Upper lobe of right lung (tissue), 1 donor: ENCODE measurements around the gene SEC24B. TPM values are rescaled to one million over a fixed set of nuclear protein-coding genes. Genes with fewer than 3 reads are reported as not detected.
A peak's percentile ranks its signal among the peaks of the same experiment; 100 is the strongest.
"Not testable (repeated sequence)": the region's sequence is repeated elsewhere in the genome, so short reads cannot be mapped to it uniquely, and the experiment has no call there.

Experiments
- ATAC-seq: fragments of 200-7000 bp; cut with Tn5 transposase; one replicate; pipeline ENCODE4 v1.9.1; 2020; ENCODE audit warnings: mild to moderate bottlenecking, moderate library complexity
- DNase-seq: peaks from one replicate; pipeline ENCODE4 v3.0.0-alpha.2; 2020
- H3K27ac ChIP-seq: fragments of 200-600 bp; one replicate; pipeline ENCODE4 v1.8.0; 2022
- H3K27me3 ChIP-seq: fragments of 200-600 bp; one replicate; pipeline ENCODE4 v1.8.0; 2022; ENCODE audit warnings: mild to moderate bottlenecking
- H3K36me3 ChIP-seq: fragments of 200-600 bp; one replicate; pipeline ENCODE4 v1.8.0; 2022
- H3K4me1 ChIP-seq: fragments of 200-600 bp; one replicate; pipeline ENCODE4 v1.8.0; 2022
- H3K4me3 ChIP-seq: fragments of 200-600 bp; one replicate; pipeline ENCODE4 v1.8.0; 2022; ENCODE audit warnings: mild to moderate bottlenecking
- H3K9me3 ChIP-seq: fragments of 200-600 bp; one replicate; pipeline ENCODE4 v1.8.0; 2022
- intact Hi-C: fragments of 100-400 bp; cut with DNase I; formaldehyde crosslinking; loops from one replicate; pipeline ENCODE4 v1.11.0; 2022
- total RNA-seq: library from RNA; stranded (reverse); fragmentation: NEBNext Ultra II Directional; extraction: Animal tissue kit (Norgen Biotek cat#: 25700); gene quantifications from one replicate; pipeline ENCODE4 v1.2.1, GENCODE V29; 2021
- TF ChIP-seq, protein P1 (sequence below): fragments of 200-600 bp; IDR thresholded peaks from one replicate; pipeline ENCODE4 v1.8.0; 2022; ENCODE audit warnings: antibody characterized with exemption
- donor health status: DM: no; HTN: yes; CAD: no; lungs with severe emphysema.

SEC24B gene
- total RNA-seq, 1 donor from 2014 or later, result 34.6 TPM

DNA sequence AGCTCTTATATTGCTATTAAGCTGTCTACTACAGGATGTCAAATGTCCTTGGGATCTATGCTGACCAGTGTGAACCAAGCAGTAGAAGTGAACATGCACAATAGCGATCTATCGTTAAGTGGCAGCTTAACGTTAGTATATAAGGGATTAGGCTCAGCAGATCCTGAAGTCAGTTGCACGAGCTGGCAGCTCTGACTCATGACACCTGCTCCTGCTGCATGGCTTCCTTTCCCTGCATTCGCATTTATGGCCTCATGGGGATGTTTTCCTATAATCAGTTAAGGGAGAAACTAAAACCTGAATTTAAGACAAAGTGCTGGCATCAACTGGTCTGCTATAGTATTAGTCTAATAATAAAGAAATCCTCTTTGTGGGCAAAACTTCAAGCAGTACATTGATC is 113.8 kb downstream of the SEC24B start:
- H3K36me3 ChIP-seq, result peaks cover 12% of the 10 kb centered on the region
- no peak overlapping the region for H3K27ac ChIP-seq
- H3K27me3 ChIP-seq, result no peaks in the 10 kb centered on the region
- no peaks in the 10 kb centered on the region for H3K9me3 ChIP-seq
- no peaks in the 10 kb centered on the region for H3K4me1 ChIP-seq
- H3K4me3 ChIP-seq, result no peak overlapping the region
- intact Hi-C loops, result no loop called here
- no peak for ATAC-seq
- DNase-seq, result no peak
- TF ChIP-seq, protein P1, sequence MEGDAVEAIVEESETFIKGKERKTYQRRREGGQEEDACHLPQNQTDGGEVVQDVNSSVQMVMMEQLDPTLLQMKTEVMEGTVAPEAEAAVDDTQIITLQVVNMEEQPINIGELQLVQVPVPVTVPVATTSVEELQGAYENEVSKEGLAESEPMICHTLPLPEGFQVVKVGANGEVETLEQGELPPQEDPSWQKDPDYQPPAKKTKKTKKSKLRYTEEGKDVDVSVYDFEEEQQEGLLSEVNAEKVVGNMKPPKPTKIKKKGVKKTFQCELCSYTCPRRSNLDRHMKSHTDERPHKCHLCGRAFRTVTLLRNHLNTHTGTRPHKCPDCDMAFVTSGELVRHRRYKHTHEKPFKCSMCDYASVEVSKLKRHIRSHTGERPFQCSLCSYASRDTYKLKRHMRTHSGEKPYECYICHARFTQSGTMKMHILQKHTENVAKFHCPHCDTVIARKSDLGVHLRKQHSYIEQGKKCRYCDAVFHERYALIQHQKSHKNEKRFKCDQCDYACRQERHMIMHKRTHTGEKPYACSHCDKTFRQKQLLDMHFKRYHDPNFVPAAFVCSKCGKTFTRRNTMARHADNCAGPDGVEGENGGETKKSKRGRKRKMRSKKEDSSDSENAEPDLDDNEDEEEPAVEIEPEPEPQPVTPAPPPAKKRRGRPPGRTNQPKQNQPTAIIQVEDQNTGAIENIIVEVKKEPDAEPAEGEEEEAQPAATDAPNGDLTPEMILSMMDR, result no peak

DNA sequence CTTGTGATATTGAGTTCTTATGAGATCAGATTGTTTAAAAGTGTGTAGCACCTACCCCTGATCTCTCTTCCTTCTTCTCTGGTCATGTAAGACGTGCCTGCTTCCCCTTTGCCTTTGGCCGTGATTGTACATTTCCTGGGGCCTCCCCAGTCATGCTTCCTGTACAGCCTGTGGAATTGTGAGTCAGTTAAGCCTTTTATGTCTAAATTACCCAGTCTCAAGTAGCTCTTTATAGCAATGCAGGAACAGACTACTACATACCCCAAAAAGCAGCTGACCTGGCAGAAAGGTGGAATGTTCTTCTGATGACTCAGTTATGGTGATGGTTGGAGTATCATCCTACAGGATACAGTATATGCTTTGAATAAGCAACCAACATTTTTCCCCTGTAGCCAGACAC is 115.0 kb downstream of the SEC24B start:
- Histone ChIP-seq H3K27me3 (no peaks in the 10 kb centered on the region), H3K9me3 (no peaks in the 10 kb centered on the region), H3K4me1 (no peaks in the 10 kb centered on the region), H3K27ac (no peak overlapping the region), H3K4me3 (no peak overlapping the region), H3K36me3 (peaks cover 6% of the 10 kb centered on the region)
- ATAC-seq, result peak; percentile 91
- no peak for DNase-seq
- intact Hi-C loops, result no loop called here
- TF ChIP-seq, protein P1, result no peak

DNA sequence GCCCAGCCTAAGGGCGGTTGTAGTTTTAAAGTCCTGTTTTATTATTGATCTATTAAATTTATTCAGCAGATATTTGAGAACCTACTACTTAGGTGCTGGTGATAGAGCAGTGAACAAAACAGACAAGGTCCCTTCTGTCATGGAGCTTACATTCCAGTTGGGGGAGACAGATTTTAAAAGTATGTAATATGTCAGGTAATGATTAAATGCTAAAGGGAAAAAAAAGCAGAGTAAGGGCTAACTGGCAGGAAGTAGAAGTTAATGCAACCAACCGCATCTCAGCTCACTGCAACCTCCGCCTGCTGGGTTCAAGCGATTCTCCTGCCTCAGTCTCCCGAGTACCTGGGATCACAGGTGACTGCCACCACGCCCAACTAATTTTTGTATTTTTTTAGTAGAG is 118.6 kb downstream of the SEC24B start:
- intact Hi-C loops, result no loop called here
- TF ChIP-seq, protein P1, result no peak
- H3K4me3 ChIP-seq, result no peak overlapping the region
- no peak overlapping the region for H3K27ac ChIP-seq
- no peaks in the 10 kb centered on the region for H3K27me3 ChIP-seq
- H3K4me1 ChIP-seq, result no peaks in the 10 kb centered on the region
- H3K9me3 ChIP-seq, result no peaks in the 10 kb centered on the region
- DNase-seq, result no peak
- no peak for ATAC-seq
- H3K36me3 ChIP-seq, result no peaks in the 10 kb centered on the region

DNA sequence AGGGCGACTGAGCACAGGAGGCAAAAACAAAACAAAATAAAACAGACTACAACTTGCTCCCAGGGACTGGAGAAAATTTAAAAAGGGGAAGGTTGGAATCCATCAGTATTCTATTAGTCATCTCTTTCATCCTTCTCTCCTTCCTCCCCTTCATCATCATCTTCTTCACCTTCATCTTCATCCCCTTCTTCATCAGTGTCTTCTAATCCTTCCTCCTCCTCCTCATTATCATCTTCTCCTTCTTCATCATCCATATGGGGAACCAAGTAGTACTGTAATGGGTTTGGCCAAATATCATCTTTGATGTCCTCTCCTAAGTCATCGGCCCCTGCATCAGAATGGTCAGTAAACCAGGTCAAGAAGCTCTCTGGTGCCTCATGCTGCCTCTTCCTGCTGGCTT is 119.5 kb downstream of the SEC24B start:
- intact Hi-C loops, result no loop called here
- ATAC-seq (no peak), DNase-seq (no peak)
- H3K9me3 ChIP-seq, result no peaks in the 10 kb centered on the region
- no peak overlapping the region for H3K4me3 ChIP-seq
- TF ChIP-seq, protein P1, result no peak
- H3K4me1 ChIP-seq, result no peaks in the 10 kb centered on the region
- H3K27me3 ChIP-seq, result no peaks in the 10 kb centered on the region
- H3K27ac ChIP-seq, result no peak overlapping the region
- no peaks in the 10 kb centered on the region for H3K36me3 ChIP-seq

DNA sequence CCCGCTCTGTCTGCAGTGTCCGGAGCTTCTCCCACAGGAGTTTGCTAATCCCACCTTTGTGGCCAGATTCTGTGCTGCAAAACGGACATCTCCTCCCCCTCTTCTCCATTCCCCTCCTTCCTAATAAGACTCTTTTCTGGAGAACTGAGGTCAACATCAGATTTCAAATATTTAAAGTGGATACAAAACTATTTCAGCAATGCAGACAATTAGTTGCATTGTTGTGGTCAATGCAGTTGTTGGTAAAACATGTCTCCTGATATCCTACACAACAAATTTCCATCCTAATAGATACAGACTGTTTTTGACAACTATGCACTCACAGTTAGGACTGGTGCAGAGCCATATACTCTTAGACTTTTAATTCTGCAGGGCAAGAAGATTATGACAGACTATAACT is 121.4 kb downstream of the SEC24B start:
- intact Hi-C loops, result no loop called here
- Histone ChIP-seq H3K36me3 (no peaks in the 10 kb centered on the region), H3K27ac (no peak overlapping the region), H3K27me3 (no peaks in the 10 kb centered on the region), H3K4me1 (no peaks in the 10 kb centered on the region), H3K4me3 (no peak overlapping the region), H3K9me3 (no peaks in the 10 kb centered on the region)
- TF ChIP-seq, protein P1, result no peak
- ATAC-seq (no peak), DNase-seq (no peak)

DNA sequence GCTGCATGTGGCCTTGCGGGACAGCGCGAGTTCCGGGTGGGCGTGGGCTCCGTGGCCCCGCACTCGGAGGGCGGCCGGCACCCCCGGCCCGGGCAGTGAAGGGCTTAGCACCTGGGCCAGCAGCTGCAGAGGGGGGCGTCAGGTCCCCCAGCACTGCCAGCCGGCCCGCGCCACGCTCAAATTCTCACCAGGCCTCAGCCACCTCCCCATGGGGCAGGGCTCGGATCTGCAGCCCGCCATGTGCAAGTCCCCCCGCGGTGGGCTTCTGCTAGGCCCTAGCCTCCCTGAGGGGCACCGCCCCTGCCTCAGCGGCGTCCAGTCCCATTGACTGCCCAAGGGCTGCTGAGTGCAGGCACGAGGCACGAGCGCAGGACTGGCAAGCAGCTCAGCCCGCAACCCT is 123.8 kb downstream of the SEC24B start:
- Histone ChIP-seq H3K27me3 (no peaks in the 10 kb centered on the region), H3K27ac (no peak overlapping the region), H3K9me3 (no peaks in the 10 kb centered on the region), H3K4me1 (peaks cover 9% of the 10 kb centered on the region), H3K36me3 (no peaks in the 10 kb centered on the region), H3K4me3 (no peak overlapping the region)
- DNase-seq (no peak), ATAC-seq (no peak)
- intact Hi-C loops, result no loop called here
- TF ChIP-seq, protein P1, result no peak

DNA sequence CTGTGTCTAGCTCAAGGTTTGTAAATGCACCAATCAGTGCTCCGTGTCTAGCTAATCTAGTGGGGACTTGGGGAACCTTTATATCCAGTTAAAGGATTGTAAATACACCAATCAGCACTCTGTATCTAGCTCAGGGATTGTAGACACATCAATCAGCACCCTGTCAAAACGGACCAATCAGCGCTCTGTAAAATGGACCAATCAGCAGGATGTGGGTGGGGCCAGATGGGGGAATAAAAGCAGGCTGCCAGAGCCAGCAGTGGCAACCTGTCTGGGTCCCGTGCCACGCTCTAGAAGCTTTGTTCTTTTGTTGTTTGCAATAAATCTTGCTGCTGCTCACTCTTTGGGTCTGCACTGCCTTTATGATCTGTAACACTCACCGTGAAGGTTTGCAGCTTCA is 124.5 kb downstream of the SEC24B start:
- H3K9me3 ChIP-seq, H3K27ac ChIP-seq, H3K4me1 ChIP-seq, intact Hi-C loops, H3K36me3 ChIP-seq, ATAC-seq, H3K27me3 ChIP-seq, DNase-seq, H3K4me3 ChIP-seq: not testable (repeated sequence)
